Measurements from ENCODE around the gene TRIM71.

GRCh38 chr3:32866533-32866932 is 48.7 kb downstream of the TRIM71 start:
- TF ChIP-seq CTCF (IDR thresholded peaks at IDR 0.05): no peak
- no peak for TF ChIP-seq EP300 (IDR thresholded peaks at IDR 0.05)
